SJSA1 (cell line): ENCODE results near the gene DNAH8. TPM values are rescaled to one million over a fixed set of nuclear protein-coding genes. Genes with fewer than 3 reads are reported as not detected.
"Not testable (repeated sequence)": the region's sequence is repeated elsewhere in the genome, so short reads cannot be mapped to it uniquely, and the experiment has no call there.

Source experiments
- DNase-seq, 2 experiments: peaks; one replicate each; pipeline ENCODE4 v3.0.0-alpha.2; 2015 to 2020; ENCODE audit warnings: low spot score in 2 of 2, low read depth in 1 of 2
- H3K27ac ChIP-seq: fragments of 250-450 bp; sonication (Bioruptor Pico); 2 replicates; pipeline ENCODE4 v1.5.1; 2020; ENCODE audit warnings: mild to moderate bottlenecking, moderate library complexity
- H3K27me3 ChIP-seq: fragments of 250-450 bp; sonication (Bioruptor Pico); replicated peaks from 2 replicates; pipeline ENCODE4 v1.5.1; 2020; ENCODE audit warnings: mild to moderate bottlenecking, moderate library complexity
- H3K36me3 ChIP-seq: fragments of 250-450 bp; sonication (Bioruptor Pico); 2 replicates; pipeline ENCODE4 v1.5.1; 2020; ENCODE audit warnings: mild to moderate bottlenecking
- H3K4me1 ChIP-seq: fragments of 250-450 bp; sonication (Bioruptor Pico); replicated peaks from 2 replicates; pipeline ENCODE4 v1.6.1; 2021; ENCODE audit warnings: mild to moderate bottlenecking
- H3K4me3 ChIP-seq: fragments of 250-450 bp; sonication (Bioruptor Pico); 2 replicates; pipeline ENCODE4 v1.5.1; 2020; ENCODE audit warnings: mild to moderate bottlenecking
- H3K9me3 ChIP-seq: fragments of 250-450 bp; sonication (Bioruptor Pico); replicated peaks from 2 replicates; pipeline ENCODE4 v1.5.1; 2020; ENCODE audit warnings: mild to moderate bottlenecking
- total RNA-seq: library from RNA; depleted of rRNA; stranded (reverse); fragments of >200 nt; shearing (Covaris generic); gene quantifications from 2 replicates; pipeline ENCODE4 v1.2.3, GENCODE V29; 2014

Gene DNAH8
- total RNA-seq, 1 experiment from 2014 or later: not detected

DNA sequence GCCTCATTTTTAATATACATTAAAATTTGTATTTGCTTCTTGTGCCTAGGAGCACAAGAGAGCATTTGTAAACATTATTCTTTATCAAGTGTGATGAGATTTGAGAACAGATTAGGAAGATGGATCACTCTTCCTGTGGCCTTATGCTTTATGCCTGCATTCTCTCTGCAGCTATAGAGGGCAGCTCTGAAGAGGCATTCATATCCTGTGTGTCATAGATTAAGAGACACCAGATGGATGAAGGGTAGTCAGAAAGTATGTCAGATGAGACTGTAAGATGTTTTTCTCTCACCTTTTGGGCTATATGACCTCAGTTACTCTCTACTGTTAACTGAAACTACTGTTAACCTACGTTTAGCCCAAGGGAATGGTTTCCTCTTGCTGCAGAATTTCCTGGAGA lies 61.4 kb downstream of the DNAH8 start:
- H3K36me3 ChIP-seq: no peaks in the 10 kb centered on the region
- H3K27me3 ChIP-seq: peaks cover 10% of the 10 kb centered on the region
- no peak overlapping the region for H3K4me3 ChIP-seq
- no peak for DNase-seq
- H3K27ac ChIP-seq: no peak overlapping the region
- no peaks in the 10 kb centered on the region for H3K4me1 ChIP-seq
- H3K9me3 ChIP-seq: no peaks in the 10 kb centered on the region

DNA sequence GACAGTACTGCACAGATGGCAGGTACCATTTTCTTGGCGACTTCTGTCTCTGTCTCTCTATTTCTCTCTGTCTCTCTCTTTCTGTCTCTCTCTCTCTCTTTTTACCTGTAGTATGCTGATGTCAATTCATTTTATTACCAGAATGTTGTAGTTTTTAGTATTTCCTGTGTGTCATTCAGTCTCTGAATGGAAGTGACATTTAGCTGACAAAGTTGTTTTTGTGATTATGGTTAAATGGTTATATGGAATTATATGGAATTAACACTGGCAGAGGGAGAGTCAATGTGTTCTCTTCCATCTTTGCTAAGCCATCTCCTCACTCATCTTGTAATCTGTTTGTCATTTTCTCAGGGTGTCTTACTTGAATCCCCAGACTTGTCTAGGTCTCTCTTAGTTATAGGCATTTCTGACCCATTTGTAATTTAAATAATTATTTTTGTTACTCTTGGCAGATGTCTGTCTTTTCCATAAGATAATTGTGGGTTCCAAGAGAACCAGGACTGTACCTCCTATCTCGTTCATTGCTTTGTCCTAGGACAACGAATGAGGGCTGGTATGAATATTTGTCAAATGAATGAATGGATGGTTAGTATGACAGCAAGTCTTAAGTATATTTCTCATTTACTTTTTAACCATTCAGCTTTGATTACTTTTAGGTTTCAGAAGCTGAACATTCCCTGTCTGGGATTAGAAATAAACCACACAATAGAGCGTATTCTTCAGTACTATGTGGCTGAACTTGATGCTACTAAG lies 64.4 kb downstream of the DNAH8 start:
- Histone ChIP-seq H3K9me3 (no peaks in the 10 kb centered on the region), H3K27me3 (peaks cover 12% of the 10 kb centered on the region), H3K4me1 (no peaks in the 10 kb centered on the region), H3K36me3 (no peaks in the 10 kb centered on the region), H3K27ac (no peak overlapping the region), H3K4me3 (no peak overlapping the region)
- DNase-seq: no peak

- H3K36me3 ChIP-seq: no peaks in the 10 kb centered on the region
- H3K9me3 ChIP-seq: no peaks in the 10 kb centered on the region
- H3K4me1 ChIP-seq: no peaks in the 10 kb centered on the region
- no peak for DNase-seq
- peaks cover 20% of the 10 kb centered on the region for H3K27me3 ChIP-seq
- no peak overlapping the region for H3K27ac ChIP-seq
- no peak overlapping the region for H3K4me3 ChIP-seq
These were observed 67.5 kb downstream of the DNAH8 start for GRCh38 chr6:38782616-38783015.

- Histone ChIP-seq H3K9me3 (no peaks in the 10 kb centered on the region), H3K4me3 (no peak overlapping the region), H3K36me3 (no peaks in the 10 kb centered on the region), H3K27me3 (peaks cover 18% of the 10 kb centered on the region), H3K27ac (no peak overlapping the region), H3K4me1 (no peaks in the 10 kb centered on the region)
- DNase-seq: no peak
These were observed 68.5 kb downstream of the DNAH8 start for GRCh38 chr6:38783443-38784228.

DNA sequence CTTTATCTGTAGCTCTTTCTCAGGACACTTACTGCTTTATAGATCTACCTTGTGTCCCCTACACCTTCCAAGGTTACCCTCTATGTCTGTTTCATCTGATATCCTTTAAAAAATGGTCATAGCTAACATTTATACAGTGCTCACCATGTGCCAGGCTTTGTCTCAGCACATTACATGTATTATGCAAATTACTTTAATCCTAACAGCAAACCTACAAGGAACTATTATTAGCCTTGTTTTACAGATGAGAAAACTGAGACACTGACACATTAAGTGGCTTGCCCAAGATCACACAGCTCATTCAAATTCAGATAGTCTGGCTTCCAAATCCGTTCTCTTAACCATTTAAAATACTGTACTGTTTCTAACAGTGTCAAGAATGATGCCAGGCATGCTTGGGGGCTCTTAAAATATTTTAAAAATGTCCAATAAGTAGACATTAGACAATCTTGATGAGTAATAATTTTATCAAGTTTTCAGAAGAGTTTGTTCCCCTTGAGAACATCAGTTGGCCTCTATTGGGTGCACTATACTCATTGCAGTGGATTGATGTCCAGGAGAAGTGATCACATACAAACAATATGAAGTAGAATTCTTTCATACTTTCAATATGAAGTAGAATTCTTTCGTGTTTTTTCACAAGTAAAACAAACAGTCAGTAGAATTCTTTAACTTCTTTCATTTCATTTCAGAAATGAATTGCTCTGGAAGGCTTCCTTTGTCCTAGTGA lies 69.6 kb downstream of the DNAH8 start:
- Histone ChIP-seq H3K27me3 (peaks cover 13% of the 10 kb centered on the region), H3K4me1 (no peaks in the 10 kb centered on the region), H3K27ac (no peak overlapping the region), H3K36me3 (no peaks in the 10 kb centered on the region), H3K4me3 (no peak overlapping the region), H3K9me3 (no peaks in the 10 kb centered on the region)
- DNase-seq: no peak

DNA sequence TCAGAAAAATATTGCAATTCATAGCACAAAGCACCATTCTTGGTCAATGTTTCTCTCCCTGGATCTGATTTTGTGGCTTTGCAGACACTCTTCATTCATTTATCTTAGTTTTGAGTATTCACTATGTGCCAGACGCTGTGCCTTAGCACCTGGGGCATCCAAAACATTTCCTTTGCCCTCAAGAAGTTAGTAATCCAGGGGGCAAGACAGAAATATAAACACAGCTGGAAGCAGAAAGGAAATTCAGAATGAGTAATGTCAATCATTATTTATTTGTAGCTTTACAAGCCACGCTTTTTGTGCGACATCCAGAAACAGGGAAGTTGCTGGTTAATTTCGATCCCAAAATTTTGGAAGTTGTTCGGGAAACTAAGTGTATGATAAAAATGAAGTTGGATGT lies 71.4 kb downstream of the DNAH8 start:
- Histone ChIP-seq H3K27ac (no peak overlapping the region), H3K36me3 (no peaks in the 10 kb centered on the region), H3K4me3 (no peak overlapping the region), H3K27me3 (peaks cover 21% of the 10 kb centered on the region), H3K4me1 (no peaks in the 10 kb centered on the region), H3K9me3 (no peaks in the 10 kb centered on the region)
- no peak for DNase-seq

GRCh38 chr6:38789256-38789655 lies 74.1 kb downstream of the DNAH8 start:
- Histone ChIP-seq H3K4me1 (no peaks in the 10 kb centered on the region), H3K9me3 (no peaks in the 10 kb centered on the region), H3K36me3 (no peaks in the 10 kb centered on the region), H3K27ac (no peak overlapping the region), H3K4me3 (no peak overlapping the region), H3K27me3 (peaks cover 18% of the 10 kb centered on the region)
- no peak for DNase-seq

GRCh38 chr6:38792356-38792755 lies 77.2 kb downstream of the DNAH8 start:
- Histone ChIP-seq H3K9me3 (no peaks in the 10 kb centered on the region), H3K4me1 (no peaks in the 10 kb centered on the region), H3K27ac (no peak overlapping the region), H3K4me3 (no peak overlapping the region), H3K27me3 (0 out of 2 replicates have a peak, but pooled peaks cover 10% of the 10 kb centered on the region), H3K36me3 (no peaks in the 10 kb centered on the region)
- no peak for DNase-seq

- Histone ChIP-seq H3K27me3 (0 out of 2 replicates have a peak, but pooled peaks cover 10% of the 10 kb centered on the region), H3K4me1 (no peaks in the 10 kb centered on the region), H3K36me3 (no peaks in the 10 kb centered on the region), H3K4me3 (no peak overlapping the region), H3K27ac (no peak overlapping the region), H3K9me3 (no peaks in the 10 kb centered on the region)
- no peak for DNase-seq
These were observed 79.6 kb downstream of the DNAH8 start for GRCh38 chr6:38794682-38795081.

DNA sequence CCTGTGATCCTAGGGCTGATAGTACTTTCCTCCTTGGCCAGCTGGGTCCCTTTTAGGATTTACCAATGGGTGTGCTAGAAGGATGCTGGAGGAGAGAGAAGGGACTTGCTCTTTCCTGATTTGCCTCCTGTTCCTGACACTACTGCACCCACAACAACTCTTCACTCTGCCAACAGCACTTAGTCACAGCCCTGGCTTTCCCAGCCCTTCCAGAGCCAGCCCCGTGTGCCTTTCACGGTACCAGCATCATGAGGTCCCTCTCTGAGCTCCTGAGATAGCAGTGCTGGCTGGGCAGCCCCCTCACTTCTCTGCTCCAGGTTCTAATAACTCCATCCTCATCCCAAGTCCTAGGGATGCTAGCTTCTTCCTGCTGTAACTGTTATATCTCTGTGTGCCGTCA lies 80.9 kb downstream of the DNAH8 start:
- no peaks in the 10 kb centered on the region for H3K4me1 ChIP-seq
- H3K27ac ChIP-seq: no peak overlapping the region
- no peaks in the 10 kb centered on the region for H3K9me3 ChIP-seq
- H3K4me3 ChIP-seq: no peak overlapping the region
- no peak for DNase-seq
- 0 out of 2 replicates have a peak, but pooled peaks cover 4% of the 10 kb centered on the region for H3K27me3 ChIP-seq
- H3K36me3 ChIP-seq: no peaks in the 10 kb centered on the region

DNA sequence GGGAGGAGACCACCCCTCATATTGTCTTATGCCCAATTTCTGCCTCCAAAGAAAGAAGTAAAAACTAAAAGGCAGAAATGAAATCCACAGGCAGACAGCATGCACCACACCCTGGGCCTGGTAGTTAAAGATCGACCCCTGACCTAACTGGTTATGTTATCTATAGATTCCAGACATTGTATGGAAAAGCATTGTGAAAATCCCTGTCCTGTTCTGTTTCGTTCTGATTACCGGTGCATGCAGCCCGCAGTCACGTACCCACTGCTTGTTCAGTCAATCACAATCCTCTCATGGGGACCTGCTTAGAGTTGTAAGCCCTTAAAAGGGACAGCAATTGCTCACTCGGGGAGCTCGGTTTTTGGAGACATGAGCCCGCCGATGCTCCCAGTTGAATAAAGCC lies 81.3 kb downstream of the DNAH8 start:
- not testable (repeated sequence) for H3K27ac ChIP-seq, DNase-seq, H3K4me1 ChIP-seq, H3K27me3 ChIP-seq, H3K4me3 ChIP-seq, H3K9me3 ChIP-seq, H3K36me3 ChIP-seq

DNA sequence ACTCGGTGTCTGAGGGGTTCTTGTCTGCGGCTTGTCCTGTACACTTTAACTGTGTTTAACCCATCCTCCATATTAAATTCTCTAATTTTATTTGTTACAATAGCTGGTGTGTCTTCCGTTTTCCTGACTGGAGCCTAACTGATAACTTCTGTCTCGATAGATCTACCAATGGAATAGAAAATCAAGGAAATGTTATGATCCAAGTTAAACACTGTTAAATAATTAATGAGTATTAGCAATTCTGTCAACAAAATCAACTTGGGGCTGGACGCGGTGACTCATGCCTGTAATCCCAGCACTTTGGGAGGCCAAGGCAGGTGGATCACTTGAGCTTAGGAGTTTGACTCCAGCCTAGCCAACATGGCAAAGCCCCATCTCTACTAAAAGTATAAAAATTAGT lies 81.7 kb downstream of the DNAH8 start:
- Histone ChIP-seq H3K27me3 (no peaks in the 10 kb centered on the region), H3K4me3 (no peak overlapping the region), H3K4me1 (no peaks in the 10 kb centered on the region), H3K36me3 (no peaks in the 10 kb centered on the region), H3K27ac (no peak overlapping the region), H3K9me3 (no peaks in the 10 kb centered on the region)
- no peak for DNase-seq

- Histone ChIP-seq H3K36me3 (no peaks in the 10 kb centered on the region), H3K9me3 (no peaks in the 10 kb centered on the region), H3K4me1 (no peaks in the 10 kb centered on the region), H3K4me3 (no peak overlapping the region), H3K27ac (no peak overlapping the region), H3K27me3 (no peaks in the 10 kb centered on the region)
- DNase-seq: no peak
These were observed 82.3 kb downstream of the DNAH8 start for GRCh38 chr6:38797391-38797790.
